22Rv1 (cell line): ENCODE data around the gene DMD.

Experiments used
- H3K27ac ChIP-seq: fragments of 450-650 bp; 2 replicates; pipeline ENCODE4 v1.5.1; 2017
- ZFX ChIP-seq: fragments of 450-650 bp; IDR thresholded peaks from 2 replicates; pipeline ENCODE4 v1.6.1; 2017; ENCODE audit warnings: antibody characterized with exemption, borderline replicate concordance
- TF ChIP-seq, protein P1 (sequence below): fragments of 450-650 bp; IDR thresholded peaks from 2 replicates; pipeline ENCODE4 v1.5.1; 2017; ENCODE audit warnings: mild to moderate bottlenecking

Gene DMD

DNA sequence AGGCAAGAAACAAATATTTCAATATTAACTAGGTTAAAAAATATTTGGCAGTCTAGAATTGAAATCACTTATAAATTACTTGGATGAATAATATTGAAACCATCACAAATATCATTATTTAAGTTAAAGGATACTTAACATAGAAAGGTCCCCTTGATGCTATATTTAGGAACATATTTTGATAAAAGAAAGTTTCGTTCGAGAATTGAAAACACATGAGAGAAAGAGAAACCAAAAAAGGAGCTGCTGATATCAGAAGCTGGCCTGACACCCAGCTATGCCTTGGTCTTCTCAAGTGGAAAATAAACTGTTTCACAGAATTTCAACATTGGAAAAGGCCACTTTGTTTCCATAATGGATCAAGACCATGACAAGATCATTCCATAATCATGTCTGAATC is 762.4 kb downstream of the DMD start:
- no peak for TF ChIP-seq ZFX
- TF ChIP-seq, protein P1, sequence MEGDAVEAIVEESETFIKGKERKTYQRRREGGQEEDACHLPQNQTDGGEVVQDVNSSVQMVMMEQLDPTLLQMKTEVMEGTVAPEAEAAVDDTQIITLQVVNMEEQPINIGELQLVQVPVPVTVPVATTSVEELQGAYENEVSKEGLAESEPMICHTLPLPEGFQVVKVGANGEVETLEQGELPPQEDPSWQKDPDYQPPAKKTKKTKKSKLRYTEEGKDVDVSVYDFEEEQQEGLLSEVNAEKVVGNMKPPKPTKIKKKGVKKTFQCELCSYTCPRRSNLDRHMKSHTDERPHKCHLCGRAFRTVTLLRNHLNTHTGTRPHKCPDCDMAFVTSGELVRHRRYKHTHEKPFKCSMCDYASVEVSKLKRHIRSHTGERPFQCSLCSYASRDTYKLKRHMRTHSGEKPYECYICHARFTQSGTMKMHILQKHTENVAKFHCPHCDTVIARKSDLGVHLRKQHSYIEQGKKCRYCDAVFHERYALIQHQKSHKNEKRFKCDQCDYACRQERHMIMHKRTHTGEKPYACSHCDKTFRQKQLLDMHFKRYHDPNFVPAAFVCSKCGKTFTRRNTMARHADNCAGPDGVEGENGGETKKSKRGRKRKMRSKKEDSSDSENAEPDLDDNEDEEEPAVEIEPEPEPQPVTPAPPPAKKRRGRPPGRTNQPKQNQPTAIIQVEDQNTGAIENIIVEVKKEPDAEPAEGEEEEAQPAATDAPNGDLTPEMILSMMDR: no peak

DNA sequence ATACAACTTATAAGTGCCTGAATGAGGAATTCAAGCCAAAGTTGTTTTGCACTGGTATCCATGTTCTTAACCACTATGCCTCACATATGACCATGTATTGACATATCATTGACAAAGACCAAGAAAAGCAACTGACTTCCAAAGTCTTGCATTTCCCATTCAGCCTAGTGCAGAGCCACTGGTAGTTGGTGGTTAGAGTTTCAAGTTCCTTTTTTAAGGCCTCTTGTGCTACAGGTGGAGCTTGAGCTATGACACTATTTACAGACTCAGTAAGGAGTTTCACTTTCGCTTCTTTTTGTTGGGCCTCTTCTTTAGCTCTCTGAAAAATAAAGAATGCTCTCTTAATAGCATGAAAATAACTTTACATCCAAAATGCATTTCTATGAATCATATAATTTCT is 763.0 kb downstream of the DMD start:
- no peak overlapping the region for H3K27ac ChIP-seq
- no peak for TF ChIP-seq ZFX
- TF ChIP-seq, protein P1: no peak

More for the DNA sequence above, 762.4 kb downstream of the DMD start:
- no peak overlapping the region for H3K27ac ChIP-seq

DNA sequence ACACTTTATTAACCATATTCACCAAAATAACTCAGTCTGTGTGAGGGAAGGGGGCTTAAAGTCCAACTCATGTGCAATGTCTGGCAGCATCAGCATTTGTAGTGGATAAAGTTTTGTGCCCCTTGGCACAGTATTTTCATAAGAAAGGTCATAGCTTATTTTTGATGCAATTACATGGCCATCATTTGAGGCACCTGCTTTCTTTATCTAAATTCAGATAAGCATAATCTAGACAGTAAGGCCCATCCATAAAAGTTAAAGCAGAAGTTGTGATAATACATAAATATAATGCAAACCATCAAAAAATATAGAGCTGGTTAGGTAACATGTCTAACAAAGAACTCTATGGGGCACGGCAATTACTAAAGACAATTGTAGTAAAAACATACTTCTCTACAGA is 763.7 kb downstream of the DMD start:
- H3K27ac ChIP-seq: no peak overlapping the region
- TF ChIP-seq, protein P1: no peak
- TF ChIP-seq ZFX: no peak

DNA sequence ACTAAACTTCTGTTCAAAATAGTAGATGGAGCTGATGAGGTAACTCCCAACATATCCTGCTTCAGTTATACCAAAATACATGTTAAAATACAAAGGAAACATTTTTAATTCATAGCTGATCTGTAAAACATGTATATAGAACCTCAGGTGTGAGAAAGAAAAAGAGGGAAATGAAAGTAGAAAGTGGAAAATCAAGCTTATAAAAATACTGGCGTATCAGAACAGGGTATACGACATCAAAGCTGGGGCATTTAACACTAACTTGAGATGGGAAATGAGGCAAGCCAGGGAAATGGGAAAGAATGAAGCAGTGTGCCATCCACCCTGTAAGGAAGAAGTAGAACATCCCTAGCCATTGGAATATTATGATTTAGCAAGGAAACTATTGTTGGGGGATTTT is 767.5 kb downstream of the DMD start:
- TF ChIP-seq ZFX: no peak
- TF ChIP-seq, protein P1: no peak
- H3K27ac ChIP-seq: no peak overlapping the region

DNA sequence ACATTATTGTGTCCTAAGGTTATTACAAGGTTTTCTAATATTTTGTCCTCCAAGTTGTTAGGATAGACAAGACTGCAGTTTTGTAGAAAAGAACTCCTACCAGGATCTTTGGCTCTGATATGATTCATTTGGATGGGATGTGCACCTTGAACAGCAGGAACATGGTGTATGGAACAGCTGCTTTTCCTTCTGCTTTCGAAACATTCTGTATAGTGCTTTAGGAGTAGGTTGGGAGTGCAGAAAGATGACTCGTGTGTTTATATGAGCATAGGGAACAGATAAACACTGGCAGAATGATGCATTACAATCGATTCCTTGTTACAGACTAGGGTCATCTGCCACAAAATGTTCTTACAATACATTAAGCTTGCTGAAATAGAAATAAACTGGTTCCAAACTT is 790.1 kb downstream of the DMD start:
- no peak for TF ChIP-seq ZFX
- TF ChIP-seq, protein P1: no peak
- no peak overlapping the region for H3K27ac ChIP-seq

DNA sequence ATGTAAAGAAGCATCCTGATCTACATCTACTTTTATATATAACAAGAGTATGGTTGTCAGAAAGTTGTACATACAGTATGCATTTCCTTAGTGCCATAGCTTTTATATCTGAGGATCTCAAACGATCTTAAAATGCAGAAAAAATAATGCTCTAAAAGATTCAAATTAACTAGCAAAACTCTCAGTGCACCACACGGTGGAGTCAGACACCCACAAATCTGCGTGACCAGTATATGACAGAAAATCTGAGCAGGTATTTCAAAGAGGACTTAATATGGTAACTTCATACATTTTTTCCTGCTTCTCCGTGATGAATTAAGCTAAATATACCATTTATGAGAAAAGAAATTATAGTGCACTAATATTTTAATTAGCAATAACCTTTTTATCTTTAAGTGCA is 803.0 kb downstream of the DMD start:
- H3K27ac ChIP-seq: no peak overlapping the region
- TF ChIP-seq, protein P1: no peak
- TF ChIP-seq ZFX: no peak

DNA sequence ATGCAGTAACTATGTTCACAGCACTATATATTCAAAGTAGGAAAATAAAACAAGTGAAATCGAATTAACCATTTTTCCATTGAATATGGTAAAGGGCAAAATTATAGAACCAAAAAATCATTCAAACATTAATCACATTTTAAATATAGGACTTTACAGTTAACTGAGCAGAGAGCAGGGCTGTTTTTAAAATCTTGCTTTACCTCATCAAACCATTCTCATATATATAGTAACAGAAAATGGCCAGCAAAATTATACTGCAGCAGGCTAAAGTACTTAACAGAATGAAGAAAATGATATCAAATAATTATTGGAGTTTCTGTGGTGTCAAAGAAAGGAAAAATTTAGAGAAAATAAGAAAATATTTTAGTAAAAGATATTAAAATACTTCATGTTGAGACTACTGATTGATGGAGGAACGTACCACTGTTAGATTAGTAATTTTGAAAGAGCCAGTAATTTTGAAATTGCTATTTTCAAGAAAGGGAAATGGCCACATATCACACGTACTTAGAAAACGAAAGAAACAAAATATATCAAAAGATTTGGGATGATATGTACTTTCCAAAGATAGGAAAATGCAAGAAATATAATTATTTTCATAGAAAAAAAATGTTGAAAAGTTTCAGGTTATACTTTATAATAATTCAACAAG is 813.7 kb downstream of the DMD start:
- H3K27ac ChIP-seq: no peak overlapping the region
- TF ChIP-seq, protein P1: no peak
